ENCODE data around the gene KLF11. TPM values are rescaled to one million over a fixed set of nuclear protein-coding genes. Genes with fewer than 3 reads are reported as not detected.

KLF11 gene
- total RNA-seq = 5.4 and 5.7 TPM in 2 replicates

GRCh38 chr2:10043256-10043905, at the start of gene KLF11:
Gene KLF11 (plus strand): TSS chr2:10043550. CDS start chr2:10043717, 167 bp downstream.

DNA sequence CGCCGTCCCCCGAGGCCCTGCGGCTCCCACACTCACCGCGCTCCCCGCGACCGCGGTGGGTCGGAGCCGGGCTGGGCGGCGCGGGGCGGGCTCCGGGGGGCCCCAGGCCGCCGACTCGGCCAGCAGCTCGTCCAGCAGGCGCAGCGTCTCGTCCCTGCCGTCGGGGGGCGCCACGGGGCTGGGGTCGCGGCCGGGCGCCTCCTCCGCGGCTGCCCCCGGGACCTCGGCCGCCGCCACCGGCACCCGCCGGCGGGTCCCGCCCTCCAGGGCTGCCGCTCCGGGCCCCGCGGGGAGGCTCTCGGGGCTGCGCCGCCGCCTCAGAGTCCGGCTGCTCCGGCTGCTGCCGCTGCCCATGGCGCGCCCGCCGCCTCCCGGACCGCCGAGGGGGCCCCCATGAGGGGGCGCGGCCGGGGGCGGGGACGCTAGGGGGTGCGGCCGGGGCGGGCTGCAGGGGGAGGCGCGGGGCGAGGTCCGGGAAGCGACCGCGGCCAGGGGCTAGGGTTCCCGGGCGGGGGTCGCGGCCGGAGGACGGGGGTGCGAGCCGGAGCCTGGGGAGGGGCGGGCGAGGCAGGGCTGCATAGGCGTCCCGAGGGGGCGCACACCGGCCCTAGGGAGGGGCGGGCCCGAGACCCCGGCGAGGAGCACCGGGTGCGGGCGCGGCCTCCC, 36.7 kb downstream of the KLF11 start, which contains the start of gene CYS1:
Gene CYS1 (minus strand): TSS at position 542 of the 666 bp plus-strand sequence. CDS start 188 bp downstream, at position 354.

Other genes starting within 250 kb of the KLF11 start
- 8.0 and 10.8 TPM in 2 replicates for gene TAF1B, start 200.1 kb upstream of the KLF11 start, total RNA-seq
- gene GRHL1, start 91.9 kb upstream of the KLF11 start, total RNA-seq = 0.16 and 0.65 TPM in 2 replicates
- gene CYS1, start 36.9 kb downstream of the KLF11 start, total RNA-seq = 0.39 TPM in 1 of 2 replicates, not detected in the other
- 22.0 and 60.6 TPM in 2 replicates for gene RRM2, start 79.2 kb downstream of the KLF11 start, total RNA-seq

All from epithelial cell of alveolus of lung (primary cell).